SU-DHL-6 (cell line): ENCODE measurements around the gene MCOLN2.

ENCODE experiments used
- CTCF ChIP-seq: fragments of 200-600 bp; sonication (generic); IDR thresholded peaks from one replicate; pipeline ENCODE4 v1.5.1; 2017; ENCODE audit warnings: antibody characterized with exemption, mild to moderate bottlenecking, low read length, moderate library complexity; ENCODE audit not compliant: insufficient read depth, poor library complexity, severe bottlenecking
- EZH2phosphoT487 ChIP-seq: fragments of 200-600 bp; sonication (generic), shearing (Covaris generic); conservative IDR thresholded peaks from 2 replicates; pipeline ENCODE4 v1.6.1; 2018; ENCODE audit warnings: mild to moderate bottlenecking, antibody characterized with exemption, low read length, moderate library complexity, mixed read lengths

DNA sequence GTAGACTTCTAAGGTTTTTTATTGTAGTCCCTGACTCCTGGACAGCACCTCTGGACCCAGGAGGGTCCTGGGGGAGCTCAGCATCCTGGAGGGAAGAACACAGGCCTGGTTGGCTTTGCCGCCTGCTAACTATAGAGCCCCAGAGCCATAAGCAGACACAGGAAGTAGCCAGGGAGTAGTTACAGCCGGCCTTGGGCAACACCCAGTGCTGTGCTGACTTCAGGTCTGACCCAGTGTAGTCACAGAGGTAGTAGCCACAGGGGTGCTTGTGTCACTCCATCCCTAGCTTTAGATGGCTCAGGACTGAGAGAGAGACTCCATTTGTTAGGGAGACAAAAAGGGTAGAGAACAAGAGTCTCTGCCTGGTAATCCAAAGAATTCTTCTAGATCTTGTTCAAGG, 21.9 kb downstream of the MCOLN2 start:
- TF ChIP-seq EZH2phosphoT487 (no peak), CTCF (no peak)
